Vagina (tissue), 2 donors: Measurements from ENCODE around the gene MCTP2.

Source experiments
- POLR2A ChIP-seq, 2 donors: fragments of 450-650 bp; IDR thresholded peaks; one replicate each; pipeline ENCODE4 v1.6.1; 2017; ENCODE audit warnings: antibody characterized with exemption in 2 of 2, mild to moderate bottlenecking in 2 of 2, moderate library complexity in 2 of 2
- POLR2AphosphoS5 ChIP-seq, 2 donors: sonication (generic); formaldehyde crosslinking; IDR thresholded peaks; one replicate each; pipeline ENCODE4 v1.9.0; 2017; ENCODE audit warnings: antibody characterized with exemption in 2 of 2, mild to moderate bottlenecking in 2 of 2, low read depth in 1 of 2; ENCODE audit not compliant: insufficient read depth in 1 of 2
- TF ChIP-seq, protein P1 (sequence below), 3 experiments: fragments of 450-650 bp in 2 of 3; fragments of 200-600 bp in 1 of 3; sonication (generic) in 1 of 3; IDR thresholded peaks; one replicate each; pipeline ENCODE4 v1.5.1; 2017 to 2019; ENCODE audit warnings: antibody characterized with exemption in 3 of 3, mild to moderate bottlenecking in 2 of 3, moderate library complexity in 2 of 3

DNA sequence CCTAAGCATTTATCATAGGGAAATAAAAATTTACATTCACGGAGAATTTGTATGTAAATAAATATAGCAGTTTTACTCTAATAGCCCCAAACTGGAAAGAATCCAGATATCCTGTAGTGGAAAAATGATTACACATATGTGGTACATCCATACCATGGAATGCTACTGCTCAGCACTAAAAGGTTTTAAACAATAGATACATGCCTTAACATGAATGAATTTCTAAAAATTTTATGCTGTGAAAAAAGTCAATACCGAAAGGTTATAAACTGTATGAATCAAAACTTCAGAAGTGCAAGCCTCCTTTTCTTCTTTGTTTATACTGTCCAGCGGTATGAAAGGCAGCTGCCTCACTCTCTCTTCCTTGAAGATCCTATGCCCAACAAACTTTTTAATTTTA, 37.5 kb upstream of the MCTP2 start:
- TF ChIP-seq, protein P1, sequence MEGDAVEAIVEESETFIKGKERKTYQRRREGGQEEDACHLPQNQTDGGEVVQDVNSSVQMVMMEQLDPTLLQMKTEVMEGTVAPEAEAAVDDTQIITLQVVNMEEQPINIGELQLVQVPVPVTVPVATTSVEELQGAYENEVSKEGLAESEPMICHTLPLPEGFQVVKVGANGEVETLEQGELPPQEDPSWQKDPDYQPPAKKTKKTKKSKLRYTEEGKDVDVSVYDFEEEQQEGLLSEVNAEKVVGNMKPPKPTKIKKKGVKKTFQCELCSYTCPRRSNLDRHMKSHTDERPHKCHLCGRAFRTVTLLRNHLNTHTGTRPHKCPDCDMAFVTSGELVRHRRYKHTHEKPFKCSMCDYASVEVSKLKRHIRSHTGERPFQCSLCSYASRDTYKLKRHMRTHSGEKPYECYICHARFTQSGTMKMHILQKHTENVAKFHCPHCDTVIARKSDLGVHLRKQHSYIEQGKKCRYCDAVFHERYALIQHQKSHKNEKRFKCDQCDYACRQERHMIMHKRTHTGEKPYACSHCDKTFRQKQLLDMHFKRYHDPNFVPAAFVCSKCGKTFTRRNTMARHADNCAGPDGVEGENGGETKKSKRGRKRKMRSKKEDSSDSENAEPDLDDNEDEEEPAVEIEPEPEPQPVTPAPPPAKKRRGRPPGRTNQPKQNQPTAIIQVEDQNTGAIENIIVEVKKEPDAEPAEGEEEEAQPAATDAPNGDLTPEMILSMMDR (IDR thresholded peaks at IDR 0.05), result no peak
- TF ChIP-seq POLR2A (IDR thresholded peaks at IDR 0.05) (no peak), POLR2AphosphoS5 (IDR thresholded peaks at IDR 0.05; ENCODE audit: insufficient read depth in 1 of 2, low read depth in 1 of 2) (no peak)
